Stimulated activated naive CD4-positive, alpha-beta T cell treated with Interleukin-2 at 50 U/mL for 16 hours (primary cell): Measurements from ENCODE around the gene ILKAP.

ENCODE experiments used
- DNase-seq: peaks from one replicate; lab custom pipeline; 2025; lab: John Stamatoyannopoulos, UW

The ILKAP gene

DNA sequence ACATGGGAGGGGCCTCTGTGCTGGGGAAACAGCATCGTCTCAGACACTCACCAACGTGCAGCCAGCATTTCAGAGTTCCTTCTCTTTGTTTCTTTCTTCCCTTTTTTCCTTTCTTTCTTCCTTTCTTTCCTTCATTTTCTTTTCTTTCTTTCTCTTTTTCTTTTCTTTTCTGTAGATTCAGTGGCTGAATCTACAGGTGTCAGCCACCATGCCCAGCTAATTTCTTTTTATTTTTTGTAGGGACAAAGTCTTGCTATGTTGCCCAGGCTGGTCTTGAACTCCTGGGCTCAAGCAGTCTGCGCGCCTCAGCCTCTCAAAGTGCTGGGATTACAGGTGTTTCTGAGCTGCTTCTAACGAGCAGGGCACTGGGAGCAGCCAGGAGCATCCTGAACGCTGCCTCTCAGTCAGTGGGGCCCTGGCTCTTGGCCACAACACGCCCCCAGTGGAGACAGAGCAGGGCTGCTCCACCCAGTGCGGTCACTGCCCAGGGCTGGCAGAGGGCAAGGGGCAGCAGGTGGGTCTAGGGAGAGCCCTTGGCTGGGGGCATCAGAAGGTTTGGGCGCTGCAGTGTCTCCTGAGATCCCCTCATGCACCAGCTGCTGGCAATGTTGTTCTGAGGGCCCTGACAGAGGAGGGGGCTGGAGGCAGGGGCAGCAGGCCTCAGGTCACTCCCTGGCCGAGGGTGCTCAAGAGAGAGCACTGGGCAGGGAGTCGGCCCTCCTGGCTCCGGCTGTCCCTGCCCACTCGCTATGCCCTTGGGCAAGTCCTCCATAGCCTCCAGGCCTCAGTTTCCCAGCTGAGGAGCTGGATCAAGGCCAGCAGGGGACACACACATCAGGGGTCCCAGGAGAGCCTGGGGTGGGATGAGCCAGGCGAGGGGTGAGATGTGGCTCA, 69.7 kb downstream of the ILKAP start:
- no peak for DNase-seq

- no peak for DNase-seq
Observed at GRCh38 chr2:238132463-238133450, 70.7 kb downstream of the ILKAP start.

DNA sequence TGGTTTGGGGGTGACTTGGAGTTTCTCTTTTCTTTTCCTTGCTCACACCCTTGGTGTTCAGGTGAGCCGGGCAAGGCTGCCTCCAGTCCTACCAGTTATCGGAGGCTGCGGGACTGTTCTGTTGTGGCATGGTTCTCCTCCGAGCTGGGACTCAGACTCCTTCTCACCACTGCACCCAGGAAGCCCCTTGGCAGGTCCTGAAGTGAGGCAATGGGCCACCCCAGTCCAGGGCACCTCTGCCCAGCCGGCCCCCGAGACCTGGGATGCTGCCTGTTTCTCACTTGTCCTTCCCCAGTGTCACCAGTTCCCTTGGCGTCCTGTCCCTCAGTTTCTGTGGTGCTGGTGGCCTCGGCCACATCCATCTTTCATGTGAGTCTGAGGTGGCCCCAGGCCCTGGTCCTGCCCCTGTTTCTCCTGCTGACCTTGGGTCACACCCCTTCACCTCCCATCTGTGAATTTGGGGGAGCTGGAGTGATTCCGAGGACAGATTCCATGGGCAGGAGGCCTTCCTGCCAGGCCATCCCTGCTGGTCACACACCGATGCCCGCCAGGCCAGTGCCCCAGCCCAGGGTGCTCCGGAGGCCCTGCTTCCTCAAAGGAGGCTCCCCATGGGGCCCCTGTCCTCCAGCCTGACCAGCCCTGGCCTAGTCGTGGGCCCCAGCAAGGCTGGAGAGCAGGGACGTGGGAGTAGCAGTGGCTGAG, 71.6 kb downstream of the ILKAP start:
- no peak for DNase-seq

GRCh38 chr2:238130696-238131628, 72.5 kb downstream of the ILKAP start:
- DNase-seq = no peak

DNA sequence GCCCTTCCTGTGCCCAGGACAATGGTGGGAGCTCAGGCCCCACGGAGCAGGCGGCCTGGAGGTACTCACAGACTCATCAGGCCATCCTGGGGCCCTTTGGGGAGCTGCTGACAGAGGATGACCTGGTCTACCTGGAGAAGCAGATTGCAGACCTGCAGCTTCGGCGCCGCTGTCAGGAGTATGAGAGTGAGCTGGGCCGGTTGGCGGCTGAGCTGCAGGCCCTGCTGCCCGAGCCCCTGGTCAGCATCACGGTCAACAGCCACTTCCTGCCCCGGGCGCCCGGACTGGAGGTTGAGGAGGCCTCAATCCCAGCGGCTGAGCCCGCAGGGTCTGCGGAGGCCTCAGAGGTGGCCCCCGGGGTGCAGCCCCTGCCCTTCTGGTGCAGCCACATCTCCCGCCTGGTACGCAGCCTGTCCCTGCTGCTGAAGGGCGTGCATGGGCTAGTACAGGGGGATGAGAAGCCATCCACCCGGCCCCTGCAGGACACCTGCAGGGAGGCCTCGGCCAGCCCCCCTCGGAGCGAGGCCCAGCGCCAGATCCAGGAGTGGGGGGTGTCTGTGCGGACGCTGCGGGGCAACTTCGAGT, 73.3 kb downstream of the ILKAP start:
- no peak for DNase-seq

- DNase-seq = no peak
Observed at GRCh38 chr2:238129166-238130010, 74.1 kb downstream of the ILKAP start.

- DNase-seq = no peak
Observed at GRCh38 chr2:238128534-238129001, 74.9 kb downstream of the ILKAP start.

GRCh38 chr2:238128061-238128440, 75.4 kb downstream of the ILKAP start:
- no peak for DNase-seq

DNA sequence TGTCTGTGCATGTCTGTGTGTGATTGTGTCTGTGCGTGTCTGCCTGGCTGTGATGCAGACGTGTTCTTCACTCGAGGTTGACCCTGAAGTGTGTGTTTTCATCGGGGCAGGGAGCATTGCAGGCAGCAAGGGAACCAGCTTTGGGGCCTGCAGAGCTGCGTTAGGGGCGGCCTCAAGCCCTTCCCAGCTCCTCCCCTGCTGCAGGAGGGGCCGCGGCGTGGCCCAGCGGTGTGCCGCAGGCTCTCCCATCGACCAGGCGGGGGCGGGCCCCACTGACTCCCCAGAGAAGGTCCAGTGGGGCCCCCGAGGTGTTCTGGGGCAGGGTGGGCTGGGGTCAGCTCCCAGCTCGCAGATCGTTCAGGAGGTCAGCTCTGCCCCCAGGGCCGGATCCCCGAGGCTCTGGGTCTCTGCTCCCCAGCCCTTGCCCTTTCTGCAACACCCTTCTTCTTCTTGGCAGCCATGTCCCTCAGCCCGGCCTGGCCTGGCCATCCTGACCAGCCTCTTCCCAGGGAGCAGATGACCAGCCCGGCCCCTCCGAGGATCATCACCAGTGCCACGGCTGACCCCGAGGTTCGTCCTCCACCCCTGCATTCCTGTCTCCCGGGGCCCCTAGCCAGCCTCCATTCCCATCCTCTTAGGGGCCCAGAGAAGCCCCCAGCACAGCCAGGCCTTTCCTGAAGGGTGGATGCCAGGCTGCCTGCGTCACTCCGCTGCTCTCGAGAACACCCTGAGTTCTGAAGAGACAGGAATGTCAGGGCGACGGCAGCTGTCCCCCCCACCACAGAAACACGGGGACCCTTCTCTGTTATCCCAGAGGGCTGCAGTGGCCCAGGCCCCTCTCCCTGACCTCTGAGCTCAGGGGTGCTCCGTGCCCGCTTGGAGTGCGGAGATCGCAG, 76.1 kb downstream of the ILKAP start:
- DNase-seq = no peak

GRCh38 chr2:238126775-238127164, 76.7 kb downstream of the ILKAP start:
- DNase-seq = no peak

GRCh38 chr2:238126338-238126737, 77.2 kb downstream of the ILKAP start:
- DNase-seq = no peak

DNA sequence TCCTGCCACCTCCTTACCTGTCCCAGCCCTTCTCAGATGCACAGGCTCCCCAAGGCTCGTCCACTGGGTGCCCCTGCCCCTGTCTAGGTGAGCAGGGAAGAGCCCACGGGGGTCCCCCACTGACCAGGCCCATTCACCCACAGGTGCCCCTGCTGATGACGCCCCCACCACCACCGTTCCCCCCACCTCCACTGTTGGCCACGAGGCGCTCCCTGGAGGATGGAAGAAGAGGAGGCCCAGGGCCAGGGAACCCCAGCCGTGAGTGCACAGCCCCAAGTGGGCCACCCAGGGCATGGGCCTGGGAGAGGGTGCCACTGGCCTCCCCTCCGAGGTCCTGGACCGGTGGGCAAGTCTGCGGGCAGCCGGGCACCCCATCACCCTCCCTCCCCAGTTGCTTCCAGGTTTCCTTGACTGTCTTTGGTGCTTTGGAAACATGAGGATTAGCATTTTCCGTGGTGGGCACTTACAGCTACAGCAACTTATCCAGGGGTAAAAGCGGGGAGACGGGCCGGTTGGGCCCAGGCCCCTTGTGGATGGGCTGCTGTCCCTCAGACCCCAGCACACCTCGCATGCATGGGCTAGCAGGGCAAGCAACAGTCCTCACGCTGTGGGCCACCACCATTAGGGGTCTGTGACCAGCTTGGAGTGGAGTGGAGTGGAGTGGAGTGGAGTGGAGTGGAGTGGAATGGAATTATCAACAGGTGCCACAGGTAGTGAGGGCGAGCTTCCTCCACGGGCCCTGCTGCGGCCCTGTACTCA, 78.2 kb downstream of the ILKAP start:
- no peak for DNase-seq

DNA sequence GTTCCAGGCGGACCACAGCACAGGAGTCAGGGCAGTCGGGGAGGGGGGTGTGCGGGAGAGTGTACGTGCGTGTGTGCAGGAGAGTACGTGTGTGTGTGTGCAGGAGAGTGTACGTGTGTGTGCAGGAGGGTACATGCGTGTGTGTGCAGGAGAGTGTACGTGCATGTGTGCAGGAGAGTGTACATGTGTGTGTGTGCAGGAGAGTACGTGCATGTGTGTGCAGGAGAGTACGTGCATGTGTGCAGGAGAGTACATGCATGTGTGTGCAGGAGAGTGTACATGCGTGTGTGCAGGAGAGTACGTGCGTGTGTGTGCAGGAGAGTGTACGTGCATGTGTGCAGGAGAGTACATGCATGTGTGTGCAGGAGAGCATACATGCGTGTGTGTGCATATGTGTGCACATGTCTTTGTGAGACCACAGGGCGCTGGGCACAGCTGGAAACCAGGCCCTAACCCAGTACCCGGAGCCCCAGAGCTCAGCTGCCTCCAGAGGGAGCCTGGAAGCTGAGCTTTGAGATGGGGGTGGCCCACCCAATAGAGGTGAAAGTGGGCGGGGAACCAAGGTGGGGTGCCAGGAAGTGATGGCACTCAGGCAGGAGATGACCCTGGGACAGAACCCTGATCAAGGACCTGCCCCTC, 78.9 kb downstream of the ILKAP start:
- no peak for DNase-seq

GRCh38 chr2:238123991-238124470, 79.5 kb downstream of the ILKAP start:
- no peak for DNase-seq

DNA sequence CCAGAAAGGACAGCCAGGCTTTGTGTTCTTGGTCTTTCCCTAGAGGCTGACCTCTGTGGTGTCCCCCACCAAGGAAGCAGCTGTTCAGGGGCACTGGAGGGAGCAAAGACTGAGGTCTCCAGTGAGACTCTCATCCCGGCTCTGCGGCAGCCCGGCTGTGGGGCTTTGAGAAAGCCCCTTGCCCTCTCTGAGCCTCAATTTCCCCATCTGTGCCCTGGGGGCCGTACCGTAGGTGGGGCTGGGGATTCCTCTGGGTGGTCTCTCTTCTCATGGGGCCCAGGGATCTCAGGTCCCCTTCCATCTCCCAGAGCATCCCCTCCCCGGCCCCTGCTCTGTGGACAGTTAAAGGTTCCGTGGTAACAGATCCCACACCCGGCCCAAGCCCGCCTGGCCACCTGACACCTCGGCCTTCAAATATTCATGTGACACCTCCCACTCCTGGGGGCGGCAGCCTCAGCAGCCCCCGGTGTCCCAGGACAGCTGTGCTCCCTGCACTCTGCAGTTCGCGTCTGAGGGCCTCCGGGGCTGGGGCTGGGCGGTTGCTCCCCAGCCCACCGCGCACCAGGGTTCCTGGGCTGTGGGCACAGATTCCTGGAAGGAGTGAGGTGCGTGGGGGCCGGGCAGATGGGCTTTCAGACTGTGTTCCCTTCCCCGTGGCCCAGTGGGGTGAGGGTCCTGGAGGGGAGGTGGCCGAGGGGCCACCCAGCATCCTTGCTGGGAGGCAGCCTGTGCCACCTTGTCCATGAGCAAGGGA, 80.1 kb downstream of the ILKAP start:
- no peak for DNase-seq
